GM21717 (cell line): ENCODE measurements around the gene ANKIB1.
"Not testable (repeated sequence)": the region's sequence is repeated elsewhere in the genome, so short reads cannot be mapped to it uniquely, and the experiment has no call there.

Experiments
- ATAC-seq: cut with Tn5 transposase; IDR thresholded peaks from one replicate; pipeline ENCODE4 v1.9.1; 2021; ENCODE audit warnings: mild to moderate bottlenecking, moderate library complexity; ENCODE audit not compliant: unreplicated experiment

The ANKIB1 gene

GRCh38 chr7:92325173-92325572 is 79.4 kb downstream of the ANKIB1 start:
- no peak for ATAC-seq

DNA sequence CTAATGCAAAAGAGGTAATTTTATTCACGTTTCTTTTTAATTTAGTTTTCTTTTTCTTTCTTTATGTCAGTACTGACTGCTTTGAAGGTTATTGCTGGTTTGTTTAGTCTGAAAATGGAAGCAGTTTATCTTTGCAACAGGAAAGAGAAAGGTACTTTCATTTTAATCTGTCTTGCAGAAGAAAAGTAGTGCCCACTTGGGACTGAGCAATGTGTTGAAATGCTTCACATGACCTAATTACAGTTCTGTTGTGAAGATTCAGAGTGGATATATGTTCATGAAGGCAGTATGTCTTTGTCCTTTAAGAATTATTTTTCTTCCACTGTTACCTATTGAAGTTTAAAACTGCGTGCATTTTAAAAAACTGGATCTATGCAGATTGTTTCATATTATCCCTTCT is 80.1 kb downstream of the ANKIB1 start:
- ATAC-seq, result no peak

DNA sequence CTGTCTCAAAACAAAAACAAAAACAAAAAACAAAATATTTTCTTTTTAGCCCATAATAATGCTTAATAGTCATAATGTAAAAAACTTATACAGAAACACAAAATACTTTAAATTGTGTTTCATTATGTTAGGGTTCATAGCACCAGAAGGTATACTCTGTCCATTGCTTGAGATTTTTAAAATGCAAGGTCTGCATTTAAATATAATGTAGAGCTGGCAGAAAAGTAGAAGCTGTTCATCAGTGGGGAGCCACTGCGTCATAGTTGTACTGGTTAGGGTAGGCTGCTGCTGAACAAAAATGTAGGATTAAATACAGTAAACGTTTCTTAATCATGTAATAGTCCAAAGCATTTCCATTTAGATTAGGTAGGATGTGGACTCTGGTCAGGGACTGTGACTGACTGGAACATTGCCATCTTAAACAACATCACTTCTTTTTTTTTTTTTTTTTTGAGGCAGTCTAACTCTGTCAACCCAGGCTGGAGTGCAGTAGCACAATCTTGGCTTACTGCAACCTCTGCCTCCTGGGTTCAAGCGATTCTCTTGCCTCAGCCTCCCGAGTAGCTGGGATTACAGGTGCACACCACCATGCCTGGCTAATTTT is 85.2 kb downstream of the ANKIB1 start:
- ATAC-seq, result no peak

DNA sequence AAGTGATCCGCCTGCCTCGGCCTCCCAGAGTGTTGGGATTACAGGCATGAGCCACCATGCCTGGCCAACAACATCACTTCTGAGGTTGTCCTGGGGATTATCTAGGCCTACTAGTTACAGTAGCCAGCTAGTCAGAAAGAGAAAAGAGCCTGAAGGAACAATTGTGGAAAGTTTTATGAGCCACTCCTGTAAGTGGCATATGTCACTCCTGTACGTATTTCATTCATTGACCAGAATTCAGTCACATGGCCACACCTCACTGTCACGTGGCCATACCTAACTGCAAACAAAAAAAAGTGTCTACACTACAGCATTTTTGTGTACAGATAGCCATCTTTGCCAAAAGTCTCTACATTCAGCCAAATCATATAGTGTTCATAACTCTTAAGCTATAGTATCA is 85.7 kb downstream of the ANKIB1 start:
- no peak for ATAC-seq

DNA sequence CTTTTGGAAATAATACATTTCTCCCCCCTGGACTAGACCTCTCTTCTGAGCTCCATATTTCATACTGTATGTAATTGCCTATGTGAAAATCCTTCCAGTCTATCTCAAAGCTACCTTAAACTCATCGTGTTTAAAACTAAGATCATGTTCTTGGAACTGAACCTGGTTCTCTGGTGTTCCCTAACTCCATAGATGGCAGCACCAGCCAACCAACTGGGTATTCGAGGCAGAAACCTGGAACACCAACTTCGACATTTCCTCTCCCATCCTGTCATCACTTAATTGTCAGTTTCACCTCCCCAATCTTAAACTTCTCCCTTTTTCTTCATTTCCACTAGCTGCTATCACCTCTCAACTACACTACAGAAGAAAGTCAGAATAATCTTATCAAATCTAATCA is 87.0 kb downstream of the ANKIB1 start:
- no peak for ATAC-seq

DNA sequence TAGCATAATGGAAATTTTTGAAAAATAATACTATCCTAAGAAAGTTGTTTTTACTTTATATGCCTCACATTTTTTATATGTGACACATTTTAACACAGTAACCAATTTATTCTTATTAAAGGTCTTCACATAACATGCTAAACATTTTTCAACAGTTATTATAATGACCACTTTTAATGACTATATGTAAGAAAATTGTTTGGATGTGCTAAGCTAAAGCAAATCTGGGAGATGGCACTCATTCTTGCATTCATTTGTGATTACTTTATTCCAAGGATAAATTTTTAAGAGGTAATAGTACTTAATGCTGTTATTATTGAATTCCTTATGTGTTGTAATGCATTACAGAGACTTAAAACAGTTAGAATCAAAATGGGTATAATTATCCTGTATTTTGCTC is 88.1 kb downstream of the ANKIB1 start:
- no peak for ATAC-seq

GRCh38 chr7:92335574-92335973 is 89.8 kb downstream of the ANKIB1 start:
- ATAC-seq, result no peak

- ATAC-seq, result no peak
These were observed 91.0 kb downstream of the ANKIB1 start for GRCh38 chr7:92336662-92337340.

DNA sequence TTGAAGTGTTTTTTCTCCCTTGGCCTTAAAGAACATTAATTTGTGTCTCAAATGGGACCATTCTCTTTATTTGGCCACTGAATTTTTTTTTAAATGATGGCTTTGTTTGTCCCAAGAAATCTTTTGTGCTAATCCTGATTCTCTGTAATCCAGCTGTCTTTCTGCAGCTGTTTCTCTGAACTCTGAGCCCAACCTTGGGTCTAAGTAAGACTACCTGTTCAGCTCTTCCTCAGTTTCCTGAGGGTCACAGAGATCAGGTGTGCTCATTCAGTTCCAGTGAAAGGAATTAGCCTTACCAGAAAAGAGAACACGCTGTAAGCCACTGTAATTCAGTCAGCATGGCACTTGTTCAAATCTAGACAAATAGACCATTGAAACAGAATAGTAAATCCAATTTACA is 94.2 kb downstream of the ANKIB1 start:
- no peak for ATAC-seq

DNA sequence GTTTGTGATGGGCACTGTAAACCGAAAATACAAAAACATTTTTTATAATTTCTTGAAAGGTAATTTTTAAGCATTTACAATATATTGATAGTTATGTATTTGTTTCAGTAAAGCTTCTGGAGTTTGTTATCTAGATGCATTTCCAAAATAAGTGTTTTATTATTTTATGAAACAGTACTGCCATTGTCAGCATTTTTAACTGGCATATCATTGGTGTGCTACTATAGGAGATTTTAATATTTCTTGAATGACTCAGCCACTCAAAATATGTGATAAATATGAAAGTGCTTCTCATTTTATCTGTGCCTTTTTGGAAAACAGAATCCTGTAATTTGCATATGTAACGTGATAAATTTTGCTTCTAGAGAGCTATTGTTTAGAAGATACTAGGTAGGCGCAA is 97.9 kb downstream of the ANKIB1 start:
- ATAC-seq, result no peak

DNA sequence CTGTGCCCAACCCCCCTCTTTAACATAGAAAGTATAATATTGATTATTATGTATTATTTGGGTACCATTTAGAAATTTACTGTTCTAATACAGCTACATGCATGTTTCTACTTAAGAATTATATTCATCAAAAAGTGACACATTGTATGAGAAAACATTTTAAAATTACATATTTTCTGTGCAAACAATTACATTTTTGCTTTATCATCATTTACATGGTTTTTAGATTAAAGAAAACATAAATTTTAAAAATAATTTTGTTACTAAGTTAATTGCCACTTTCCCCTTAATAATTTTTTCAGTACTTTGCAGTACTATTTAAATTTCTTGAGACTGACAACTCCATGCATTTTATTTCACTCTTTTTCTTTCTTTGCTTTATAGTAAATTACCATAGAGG is 106.2 kb downstream of the ANKIB1 start:
- ATAC-seq, result no peak

DNA sequence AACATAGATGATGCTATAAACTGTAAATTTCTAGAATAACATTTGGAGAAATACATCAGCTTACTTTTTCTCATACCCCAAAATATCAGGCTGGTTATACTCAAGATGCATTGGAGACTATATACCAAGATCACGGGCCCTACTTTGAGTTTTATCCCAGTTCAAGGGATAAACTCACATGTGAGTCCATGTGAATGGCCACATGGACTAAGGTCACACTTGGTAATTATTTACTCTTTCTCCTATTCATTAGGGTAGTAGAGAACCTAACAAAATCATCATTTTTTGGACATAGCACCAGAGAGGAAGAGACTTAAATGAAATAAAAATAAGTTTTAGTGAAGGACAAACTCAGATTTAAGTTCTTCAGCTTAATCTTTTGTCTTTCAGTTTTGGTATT is 108.4 kb downstream of the ANKIB1 start:
- ATAC-seq, result no peak

GRCh38 chr7:92356406-92356805 is 110.6 kb downstream of the ANKIB1 start:
- ATAC-seq, result no peak

- no peak for ATAC-seq
These were observed 111.5 kb downstream of the ANKIB1 start for GRCh38 chr7:92357260-92357659.

- ATAC-seq, result not testable (repeated sequence)
These were observed 113.4 kb downstream of the ANKIB1 start for GRCh38 chr7:92359179-92359578.

DNA sequence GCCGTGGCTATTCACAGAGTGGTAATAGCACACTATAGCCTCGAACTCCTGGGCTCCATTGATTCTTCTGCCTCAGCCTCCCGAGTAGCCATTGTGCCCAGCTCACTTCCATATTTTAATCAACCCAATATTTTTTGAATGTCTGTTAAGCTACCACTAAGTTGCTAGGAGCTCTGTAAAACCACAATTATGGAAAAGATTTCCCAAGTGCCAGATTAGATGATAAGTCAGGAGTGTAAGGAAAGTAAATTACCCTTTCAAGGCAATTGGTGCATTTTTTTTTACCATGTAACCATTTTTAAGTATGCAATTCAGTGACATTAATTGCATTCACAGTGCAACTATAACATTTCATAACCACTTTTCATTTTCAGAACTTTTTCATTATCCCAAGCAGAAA is 114.0 kb downstream of the ANKIB1 start:
- no peak for ATAC-seq

DNA sequence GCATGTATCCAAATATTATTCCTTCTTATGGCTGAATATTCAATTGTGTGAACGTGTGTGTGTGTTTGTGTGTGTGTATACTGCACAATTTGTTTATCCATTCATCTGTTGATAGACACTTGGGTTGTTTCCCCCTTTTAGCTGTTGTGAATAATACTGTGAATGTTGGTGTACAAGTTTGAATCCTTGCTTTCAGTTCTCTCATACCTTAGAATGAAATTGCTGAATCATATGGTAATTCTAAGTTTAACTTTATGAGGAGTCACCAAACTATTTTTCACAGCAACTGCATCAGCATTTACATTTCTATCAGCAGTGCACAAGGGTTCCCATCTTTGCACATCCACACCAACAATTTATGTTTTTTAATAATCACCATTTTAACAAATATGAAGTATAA is 114.6 kb downstream of the ANKIB1 start:
- no peak for ATAC-seq

GRCh38 chr7:92362131-92362530 is 116.4 kb downstream of the ANKIB1 start:
- ATAC-seq, result no peak

DNA sequence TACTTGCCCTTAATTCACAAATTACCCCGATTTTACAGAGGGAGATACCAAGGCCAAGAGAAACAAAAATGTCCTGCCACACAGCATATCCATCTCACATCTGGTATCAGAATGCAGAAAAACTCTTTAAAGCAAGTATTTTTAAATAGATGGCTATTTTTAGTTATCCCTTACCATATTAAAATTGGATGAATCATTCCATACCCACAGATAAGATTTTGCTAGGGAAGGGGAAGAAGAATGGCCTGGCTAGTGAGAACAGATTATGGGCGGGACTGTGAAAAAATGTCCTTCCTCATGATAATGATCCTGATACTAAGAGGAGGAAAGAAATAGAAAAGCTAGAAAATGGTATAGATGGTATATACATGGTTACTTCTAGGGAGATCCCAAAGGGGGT is 121.0 kb downstream of the ANKIB1 start:
- ATAC-seq, result no peak

- no peak for ATAC-seq
These were observed 123.0 kb downstream of the ANKIB1 start for GRCh38 chr7:92368741-92369140.

DNA sequence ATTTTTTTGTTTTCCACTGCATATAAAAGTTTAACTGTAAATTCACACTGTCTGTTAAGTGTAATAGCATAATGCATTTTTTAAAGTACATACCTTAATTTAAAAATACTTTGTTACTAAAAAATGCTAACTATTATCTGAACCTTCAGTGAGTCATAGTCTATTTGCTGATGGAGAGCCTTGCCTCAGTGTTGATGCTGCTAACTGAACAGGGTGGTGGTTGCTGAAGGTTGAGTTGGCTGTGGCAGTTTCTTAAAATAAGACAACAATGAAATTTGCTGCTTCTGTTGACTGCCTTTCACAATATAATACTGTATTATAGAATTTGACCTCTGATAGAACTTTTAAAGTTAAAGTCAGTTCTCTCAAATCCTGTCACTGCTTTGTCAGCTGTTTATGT is 129.2 kb downstream of the ANKIB1 start:
- no peak for ATAC-seq

DNA sequence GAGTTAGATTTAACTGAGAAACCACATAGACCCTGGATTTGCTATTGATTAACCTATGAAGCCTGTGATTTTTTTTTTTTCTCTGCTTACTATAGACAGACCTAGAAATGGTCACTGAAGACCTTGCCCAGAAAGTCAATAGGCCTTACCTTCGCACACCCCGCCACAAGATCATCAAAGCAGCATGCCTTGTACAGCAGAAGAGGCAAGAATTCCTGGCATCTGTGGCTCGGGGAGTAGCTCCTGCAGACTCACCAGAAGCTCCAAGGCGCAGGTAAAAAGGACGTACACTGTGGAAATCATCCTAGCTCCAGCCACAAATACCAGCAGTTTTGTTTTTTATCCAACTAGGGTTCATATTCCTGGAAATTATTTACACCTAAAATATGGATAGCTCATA is 145.3 kb downstream of the ANKIB1 start:
- no peak for ATAC-seq

- no peak for ATAC-seq
These were observed 151.8 kb downstream of the ANKIB1 start for GRCh38 chr7:92397542-92397941.
